HL-60/S4 treated with phorbol 12-myristate 13-acetate at 8.2 ng/mL for 4 days and 3 days (cell line): ENCODE results near the gene COX17.

Source experiments
- in situ Hi-C: fragments of 300-500 bp; cut with MboI; formaldehyde crosslinking; loops from 2 replicates; pipeline ENCODE4 v1.15.0; 2022; ENCODE audit warnings: low sequenced_read_pairs

COX17 gene

DNA sequence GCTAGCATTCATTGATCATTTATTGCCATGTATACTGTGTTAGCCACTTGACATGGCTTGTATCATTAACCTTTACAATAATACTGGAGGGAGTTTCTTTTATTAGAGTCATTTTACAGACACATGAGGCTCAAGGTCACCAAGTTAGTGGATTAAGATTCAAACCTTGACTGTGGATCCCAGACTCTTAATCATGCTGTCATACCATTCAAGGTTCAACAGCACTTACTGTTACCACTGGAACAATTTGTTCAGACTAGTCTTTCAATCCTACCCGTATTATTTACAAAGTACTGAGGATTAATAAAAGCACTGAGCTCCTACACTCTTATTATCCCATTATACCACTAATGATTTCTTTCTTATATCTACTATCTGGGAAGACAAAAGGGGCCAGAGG, 1.2 kb downstream of the COX17 start:
- in situ Hi-C loops, result loop anchor here (25.0 kb wide), 1 partner anchor 789 kb away; no protein-coding TSS in a partner anchor

DNA sequence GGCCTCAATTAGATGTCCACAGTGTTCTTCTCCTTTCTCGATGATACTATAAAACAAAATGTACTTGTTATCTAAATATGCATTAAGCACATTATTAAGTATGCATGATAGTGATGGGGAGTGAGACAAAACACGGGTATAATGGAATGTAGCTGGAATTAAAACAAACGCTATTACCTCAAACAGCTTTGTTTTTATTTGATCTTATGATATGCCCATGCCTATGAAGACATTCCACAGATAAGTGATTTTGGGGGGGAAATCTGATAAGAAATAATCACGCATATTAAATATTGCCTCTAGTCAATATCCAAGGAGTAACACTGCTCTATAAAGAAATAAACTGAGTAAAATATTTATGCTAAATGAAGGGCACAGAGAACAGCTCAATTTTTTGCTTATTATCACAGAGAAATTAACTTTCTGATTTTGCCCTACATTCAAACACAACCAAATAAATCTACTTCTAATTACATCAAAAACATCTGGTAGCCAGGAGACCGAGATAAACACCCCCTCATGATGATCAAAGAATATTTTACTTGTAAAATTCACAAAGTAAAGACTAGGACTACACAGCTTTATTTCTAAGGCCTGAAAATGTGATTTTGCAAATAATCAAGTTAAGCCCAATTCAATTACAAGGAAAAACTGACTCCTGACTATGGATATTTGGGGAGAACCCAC, 1.9 kb downstream of the COX17 start:
- in situ Hi-C loops, result loop anchor here (25.0 kb wide), 1 partner anchor 788 kb away; no protein-coding TSS in a partner anchor

DNA sequence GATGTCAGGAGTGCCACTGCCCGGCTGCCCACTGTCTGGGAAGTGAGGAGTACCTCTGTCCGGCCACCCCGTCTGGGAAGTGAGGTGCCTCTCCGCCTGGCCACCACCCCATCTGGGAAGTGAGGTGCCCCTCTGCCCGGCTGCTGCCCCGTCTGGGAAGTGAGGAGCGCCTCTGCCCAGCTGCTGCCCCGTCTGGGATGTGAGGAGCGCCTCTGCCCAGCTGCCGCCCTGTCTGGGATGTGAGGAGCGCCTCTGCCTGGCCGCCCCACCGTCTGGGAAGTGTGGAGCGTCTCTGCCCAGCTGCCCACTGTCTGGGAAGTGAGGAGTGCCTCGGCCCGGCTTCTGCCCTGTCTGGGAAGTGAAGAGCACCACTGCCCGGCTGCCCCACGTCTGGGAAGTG, 3.3 kb downstream of the COX17 start:
- in situ Hi-C loops, result no loop called here

DNA sequence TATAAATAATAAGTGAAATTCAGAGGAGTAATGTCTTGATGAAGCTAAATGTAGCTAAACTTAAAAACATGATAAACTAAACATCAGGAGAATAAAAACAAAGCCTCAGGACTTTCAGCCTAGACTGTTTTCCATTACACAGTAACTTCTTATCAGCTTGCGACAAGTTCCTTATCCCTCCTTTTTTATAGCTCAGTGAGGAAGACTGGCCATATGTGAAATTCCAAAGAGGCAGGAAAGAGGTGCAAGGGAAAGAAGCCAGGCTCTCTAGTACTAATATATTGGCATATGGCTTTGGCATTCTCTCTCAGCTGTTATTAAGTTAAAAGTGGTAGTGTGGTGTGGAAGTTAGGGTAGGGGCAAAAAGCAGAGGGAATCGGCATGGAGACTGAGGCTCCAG, 4.4 kb downstream of the COX17 start:
- in situ Hi-C loops, result no loop called here

DNA sequence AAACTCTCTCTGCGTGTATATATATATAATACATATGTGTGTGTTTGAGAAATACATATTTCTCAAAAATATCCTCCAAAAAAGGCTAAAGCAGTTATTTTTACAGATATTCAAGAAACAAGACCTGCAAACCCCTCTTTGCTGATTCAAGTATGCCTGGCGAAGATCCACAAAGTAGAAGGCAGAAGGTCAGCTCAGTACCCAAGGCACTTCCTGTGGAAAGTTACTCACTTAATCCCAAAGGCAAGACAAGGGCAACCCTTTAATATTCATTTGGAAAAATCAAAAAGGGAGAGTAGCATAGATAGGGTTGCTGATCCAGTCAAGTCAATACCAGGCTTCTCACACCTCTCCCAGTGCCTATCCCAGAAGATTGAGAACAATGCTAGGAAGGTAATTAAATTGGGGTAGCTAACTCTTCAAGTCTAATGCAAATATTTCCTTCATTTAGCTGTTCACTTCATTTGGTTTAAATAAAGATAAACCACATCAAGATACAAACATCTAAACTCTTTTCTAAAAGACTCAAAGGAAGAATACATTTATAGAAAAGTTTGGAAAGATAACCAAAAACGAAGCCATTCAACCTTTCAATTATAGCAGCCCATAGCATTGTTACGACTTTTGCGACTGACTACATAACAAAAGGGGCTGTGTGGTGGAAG, 7.2 kb downstream of the COX17 start:
- in situ Hi-C loops, result no loop called here

DNA sequence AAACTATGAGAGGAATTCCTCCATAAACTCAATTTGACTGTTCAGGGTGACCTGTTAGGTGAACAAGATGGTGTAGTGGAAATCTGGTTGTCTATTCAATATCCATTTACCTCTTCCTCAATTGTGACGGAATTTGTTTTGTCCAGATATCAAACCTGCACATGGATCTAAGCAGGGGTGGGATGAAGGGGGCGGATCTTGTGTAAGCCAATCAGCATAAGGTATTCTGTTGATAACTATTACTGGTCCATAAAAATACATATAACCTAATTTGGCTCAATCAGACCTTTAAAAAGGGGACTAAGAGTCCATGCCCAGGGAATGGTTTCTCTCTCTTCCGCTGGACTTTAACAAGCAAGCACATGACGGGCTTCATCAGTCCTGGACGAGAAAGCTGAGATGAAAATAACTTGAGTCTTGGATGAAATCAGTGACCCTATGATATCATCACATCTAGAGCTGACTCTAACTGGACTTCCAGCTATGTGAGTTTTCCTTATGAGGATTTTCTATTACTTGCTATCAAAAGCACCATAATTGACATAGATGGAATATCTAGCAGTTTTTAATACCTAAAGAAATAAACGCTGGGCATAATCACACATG, 11.1 kb downstream of the COX17 start:
- in situ Hi-C loops, result no loop called here

DNA sequence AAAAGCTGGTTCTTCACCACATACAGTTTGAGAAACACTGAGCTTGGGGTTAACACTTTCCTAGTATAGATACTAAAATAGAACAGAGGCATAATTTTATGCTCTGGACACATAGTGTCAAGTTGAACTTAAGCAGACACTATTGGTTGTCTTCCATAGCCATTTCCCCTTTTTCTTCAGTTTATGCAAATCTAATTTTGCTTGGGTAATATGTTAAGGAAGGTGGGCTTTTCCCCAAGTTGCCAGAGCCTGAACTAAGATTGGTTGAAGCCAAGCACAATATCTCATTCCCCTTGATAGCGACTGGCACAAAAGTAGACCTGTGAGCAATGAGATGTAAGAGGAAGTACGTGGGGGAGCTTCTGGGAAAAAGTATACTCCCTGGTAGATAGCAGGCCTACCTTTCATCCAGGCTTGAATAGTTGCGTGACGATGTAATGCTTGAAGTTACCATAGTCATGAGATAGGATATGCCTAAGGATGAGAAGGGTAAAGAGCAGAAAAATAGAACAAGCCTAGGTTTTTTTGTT, 12.3 kb downstream of the COX17 start:
- in situ Hi-C loops, result no loop called here

DNA sequence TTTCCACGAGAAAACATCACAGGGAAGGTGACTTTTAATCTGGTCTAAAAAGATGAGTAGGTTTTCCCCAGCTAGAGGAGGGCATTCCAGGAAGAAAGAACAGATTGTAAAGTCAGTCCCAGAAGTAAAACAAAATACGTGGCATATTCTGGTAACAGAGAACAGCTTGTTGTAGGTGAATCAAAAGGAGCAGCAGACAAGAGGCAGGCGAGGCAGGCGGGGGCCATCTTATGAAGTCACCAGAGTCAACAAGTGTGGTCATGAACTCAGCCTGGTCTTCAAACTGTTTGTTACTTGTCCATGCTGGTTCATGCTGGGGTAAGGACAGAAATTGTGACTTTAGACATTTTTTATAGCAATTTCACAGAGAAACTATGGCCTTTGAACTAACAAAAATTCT, 12.8 kb downstream of the COX17 start:
- in situ Hi-C loops, result no loop called here

DNA sequence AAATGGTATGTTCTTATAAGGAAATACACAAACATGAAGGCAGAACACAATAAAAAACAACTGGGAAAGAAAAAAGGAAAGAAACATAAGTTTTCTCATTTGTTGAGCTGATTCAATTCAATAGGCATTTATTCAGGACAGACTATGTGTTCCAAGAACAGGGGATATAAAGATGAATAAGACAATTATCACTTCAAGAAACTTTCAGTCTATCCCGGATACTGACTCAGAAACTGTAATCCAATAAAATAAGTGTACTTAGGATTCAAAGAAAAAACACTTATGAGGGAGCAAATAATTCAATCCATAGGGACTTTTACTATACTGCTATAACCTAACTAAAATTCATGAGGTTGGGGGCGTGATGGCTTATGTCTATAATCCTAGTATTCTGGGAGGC, 13.3 kb downstream of the COX17 start:
- in situ Hi-C loops, result no loop called here

DNA sequence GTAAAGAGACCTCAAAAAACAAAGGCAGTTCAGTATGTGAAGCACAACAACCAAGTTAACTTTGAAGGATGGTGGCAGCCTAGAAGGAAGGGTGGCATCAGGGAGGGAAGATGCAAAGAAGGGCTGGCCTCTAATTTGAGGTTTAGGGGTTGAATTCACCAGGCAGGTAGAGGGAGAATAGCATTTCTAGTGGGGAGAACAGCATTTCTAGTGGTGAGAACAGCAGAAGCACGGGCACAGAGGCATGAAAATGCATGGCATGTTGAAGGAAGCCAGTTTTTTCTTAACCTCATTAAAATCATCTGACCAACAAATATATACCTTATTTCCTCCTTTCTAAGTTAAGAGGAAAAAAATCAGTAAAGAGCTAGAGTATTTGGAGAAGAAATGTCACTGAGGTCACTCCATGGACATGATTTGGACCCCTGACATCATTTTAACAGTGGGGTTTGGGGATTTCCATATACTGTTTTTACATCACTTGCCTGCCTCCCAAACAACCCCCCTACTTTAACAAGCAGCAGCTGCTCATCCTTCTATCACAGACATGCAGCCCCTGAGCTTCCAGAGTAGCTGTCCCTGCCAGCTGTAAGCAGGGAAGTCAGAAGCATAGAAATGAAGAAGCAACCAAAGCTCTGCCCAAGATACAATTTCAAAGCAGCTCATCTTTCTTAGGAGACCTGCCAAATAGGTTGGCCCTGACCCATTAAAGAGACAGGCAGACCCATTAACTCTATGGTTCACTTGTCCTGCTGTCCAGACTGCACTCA, 14.4 kb downstream of the COX17 start:
- in situ Hi-C loops, result no loop called here

DNA sequence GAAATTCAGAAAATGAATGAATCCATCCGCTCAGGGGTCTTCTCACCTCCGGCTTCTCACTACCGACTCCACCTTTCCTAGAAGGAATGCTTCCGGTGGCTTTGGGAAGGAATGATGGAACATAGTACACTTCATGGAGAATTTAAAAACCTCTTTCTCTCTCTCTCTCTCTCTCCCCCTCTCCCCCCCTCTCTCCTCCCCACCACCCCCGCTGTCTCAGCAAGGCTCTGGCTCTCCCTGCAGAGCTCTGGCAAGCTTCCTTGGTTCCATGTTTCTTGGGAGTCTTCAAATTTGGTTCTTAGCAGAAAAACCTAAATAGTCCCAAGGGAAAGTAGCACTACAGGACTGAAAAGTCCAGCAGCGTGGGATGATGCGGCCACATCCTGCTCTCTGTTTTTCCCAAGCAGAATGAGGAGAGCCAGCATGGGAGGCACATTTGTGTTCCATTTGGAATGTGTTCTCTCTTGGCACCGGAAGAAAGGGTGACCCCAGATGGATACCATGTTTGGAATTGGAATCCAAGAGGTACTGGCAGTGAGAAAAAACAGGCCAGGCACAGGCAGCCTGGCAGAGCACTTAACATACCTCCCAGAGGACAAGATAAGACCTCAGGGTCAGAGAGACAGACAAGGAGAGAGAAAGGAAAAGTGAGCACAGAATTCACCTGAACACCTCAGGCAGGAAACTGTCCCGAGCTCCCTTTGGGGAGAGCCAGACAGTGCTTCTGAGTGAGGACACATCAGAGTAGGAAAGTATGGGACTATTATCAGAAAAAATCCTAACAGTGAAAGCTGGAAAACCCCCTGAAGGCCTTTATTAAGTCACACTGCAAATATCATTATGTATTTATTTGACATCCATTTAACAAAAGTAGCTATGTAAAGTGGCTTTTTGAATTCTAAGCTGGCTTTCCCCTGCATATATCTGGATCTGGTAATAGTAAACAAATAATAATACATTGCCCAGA, 16.4 kb downstream of the COX17 start, which contains the start of gene POPDC2:
Gene POPDC2, minus strand, starts transcription at position 116 of the 967 bp plus-strand sequence. CDS start 166 bp downstream, outside the sequence.
- in situ Hi-C loops, result no loop called here

DNA sequence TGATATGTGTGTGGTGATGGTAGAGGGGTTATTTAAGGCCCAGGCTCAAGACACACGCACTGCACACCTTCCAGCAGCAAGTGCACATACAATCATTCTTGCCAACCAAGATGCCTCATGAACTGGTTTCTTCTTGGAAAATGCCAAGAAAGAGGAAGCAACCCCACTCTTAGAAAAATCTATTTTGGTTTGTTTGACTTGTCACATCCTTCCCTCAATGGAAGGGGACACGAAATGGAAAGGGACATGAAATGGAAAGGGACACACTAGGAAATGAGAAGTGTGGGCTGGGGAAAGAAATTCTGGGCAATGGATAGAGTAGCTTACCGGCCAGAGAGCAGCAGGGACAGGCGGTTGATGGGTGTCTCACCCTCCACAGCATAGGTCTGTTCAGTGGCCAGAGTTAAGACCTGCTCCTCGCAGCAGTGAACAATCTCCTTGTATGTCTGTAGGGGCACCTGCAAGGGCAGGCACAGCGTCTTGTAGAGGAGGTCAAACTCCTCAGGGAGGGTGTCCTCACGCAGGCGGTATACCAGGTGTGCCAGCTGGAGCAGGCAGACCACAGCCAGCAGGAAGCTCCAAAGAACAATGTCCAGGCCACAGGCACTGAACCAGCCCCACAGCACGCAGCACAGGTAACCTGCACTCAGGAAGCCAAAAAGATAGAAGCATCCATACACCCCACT, 17.5 kb downstream of the COX17 start:
- in situ Hi-C loops, result no loop called here

DNA sequence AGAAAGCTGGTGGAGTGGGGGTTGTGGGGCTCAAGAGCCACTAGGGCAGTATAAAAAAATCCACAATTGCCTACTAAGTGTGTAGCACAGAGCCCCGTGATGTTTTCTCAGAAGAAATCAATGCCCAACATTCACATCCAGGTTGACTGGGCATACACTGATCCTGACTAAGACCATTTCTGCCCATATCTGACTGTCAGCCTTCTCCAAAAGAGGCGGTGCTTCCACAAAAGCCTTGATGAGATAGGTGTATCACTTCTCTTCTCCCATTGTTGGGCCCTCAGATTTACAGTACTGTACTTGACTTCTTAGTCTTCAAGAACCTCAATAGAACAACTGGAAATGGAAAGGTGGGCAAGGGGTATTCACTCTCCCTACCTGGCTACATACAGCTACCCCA, 18.2 kb downstream of the COX17 start:
- in situ Hi-C loops, result no loop called here

DNA sequence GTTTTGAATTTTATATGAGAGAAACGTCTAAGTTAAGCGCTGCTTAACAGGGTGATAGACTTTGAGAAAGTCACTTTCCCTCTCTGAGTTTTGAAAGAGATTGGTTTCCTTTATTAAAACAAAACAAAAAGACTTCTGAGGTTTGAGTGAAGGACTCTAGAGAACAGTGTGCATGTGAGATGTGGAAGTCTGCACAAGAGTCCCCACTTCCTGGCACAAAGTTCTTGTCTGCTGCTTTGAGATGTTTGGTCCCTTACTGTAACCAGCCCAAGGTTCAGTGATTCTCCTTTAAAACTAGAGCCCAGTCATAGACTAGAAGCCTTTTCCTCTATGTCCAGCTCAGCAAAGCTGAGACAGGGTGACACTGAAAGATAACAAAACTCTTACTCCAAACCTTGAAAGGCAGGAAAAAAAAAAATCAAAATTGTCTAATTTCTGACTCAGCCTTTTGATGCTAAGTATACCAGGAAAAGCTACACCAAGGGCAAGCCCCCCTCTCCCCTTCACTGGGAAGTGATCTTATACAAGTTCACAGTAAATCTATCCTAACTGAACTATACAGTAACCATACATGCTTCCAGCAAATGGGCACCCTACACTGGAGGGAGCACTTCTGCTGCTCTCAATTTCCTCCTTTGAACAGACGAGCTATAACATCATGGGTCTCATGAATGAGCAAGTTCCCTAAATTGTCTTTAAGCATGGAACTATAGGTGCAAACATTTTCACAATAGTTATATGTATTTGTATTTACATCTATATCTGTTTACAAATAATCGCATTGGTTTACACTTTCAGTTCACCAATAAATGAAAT, 19.1 kb downstream of the COX17 start:
- in situ Hi-C loops, result no loop called here

DNA sequence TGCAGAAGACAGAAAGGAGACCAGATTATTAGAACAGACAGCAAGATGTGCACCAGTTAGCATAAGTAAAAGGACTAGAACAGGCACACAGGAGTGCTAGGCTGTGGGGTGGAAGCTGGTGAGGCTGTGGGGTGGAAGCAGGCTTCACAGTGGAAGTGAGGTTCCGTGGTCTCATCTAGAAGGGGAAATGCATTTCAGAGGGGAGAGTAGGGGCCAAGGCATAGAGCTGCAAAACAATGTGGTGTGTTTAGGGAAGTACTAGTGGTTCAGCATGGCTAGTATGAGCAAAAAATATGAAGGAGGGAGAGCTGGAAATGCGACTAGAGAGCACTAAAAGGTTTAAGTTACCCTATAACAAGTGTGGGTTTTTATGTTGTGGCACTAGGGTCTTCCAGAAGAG, 23.3 kb downstream of the COX17 start:
- in situ Hi-C loops, result no loop called here

DNA sequence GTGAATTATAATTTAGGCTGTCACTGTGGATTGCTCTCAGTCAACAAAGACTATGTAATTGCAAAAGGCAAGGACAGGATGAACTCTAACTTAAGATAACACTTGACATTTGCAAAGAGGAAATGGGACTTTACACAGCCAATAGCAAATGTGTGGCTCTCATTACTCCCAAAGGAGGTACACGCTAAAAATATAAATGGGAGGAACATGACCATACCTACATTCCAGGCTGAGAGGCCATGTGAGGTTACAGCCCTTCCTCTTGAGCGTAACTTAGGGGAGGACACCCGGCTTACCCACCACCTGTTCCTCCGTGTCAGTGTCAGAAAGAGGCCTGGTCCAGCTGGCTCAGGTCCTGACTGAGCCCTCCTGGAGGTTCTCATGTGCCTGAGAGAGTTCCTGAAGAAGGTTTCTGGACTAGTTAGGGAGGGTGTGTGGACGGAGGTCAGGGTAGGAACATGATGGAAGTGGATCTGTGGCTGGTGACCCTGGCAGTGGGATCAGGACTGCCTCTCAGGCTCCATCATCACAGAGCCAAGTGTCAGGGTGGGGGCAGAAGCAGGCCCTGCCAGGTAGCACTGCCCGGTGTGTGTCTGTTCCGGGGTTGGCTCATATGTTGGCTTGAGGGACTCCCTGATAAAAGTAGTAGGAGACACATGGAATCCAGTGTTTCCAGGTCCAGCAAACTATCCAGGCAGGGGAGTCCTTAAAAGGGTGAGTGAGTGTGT, 24.7 kb downstream of the COX17 start:
- in situ Hi-C loops, result no loop called here

DNA sequence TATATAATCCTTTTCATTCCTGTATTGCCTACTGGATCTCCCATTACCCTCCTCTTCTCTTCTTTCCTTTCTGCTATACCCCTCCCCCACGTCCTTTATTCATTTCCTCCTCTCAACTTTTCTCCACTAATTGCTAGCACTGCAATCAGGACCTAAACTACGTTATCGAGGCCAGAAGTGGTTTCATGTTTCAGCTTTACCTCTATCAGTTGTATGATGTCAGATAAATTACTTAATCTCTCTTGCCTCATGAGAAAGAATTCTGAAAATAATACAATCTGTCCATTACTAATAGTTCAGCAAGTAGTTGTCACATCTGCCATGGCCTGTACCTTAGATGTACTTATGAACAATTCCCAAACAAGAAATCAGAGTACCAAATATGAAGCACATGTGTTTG, 27.4 kb downstream of the COX17 start:
- in situ Hi-C loops, result no loop called here
